CD4-positive, alpha-beta T cell (primary cell): ENCODE data around the gene FRA10AC1. TPM values are rescaled to one million over a fixed set of nuclear protein-coding genes. Genes with fewer than 3 reads are reported as not detected.

ENCODE experiments used
- ATAC-seq: fragments of 200-7000 bp; cut with Tn5 transposase; one replicate; pipeline ENCODE4 v1.10.0; 2022; ENCODE audit warnings: mild to moderate bottlenecking; ENCODE audit not compliant: poor library complexity
- CTCF ChIA-PET: fragments of 350-600 bp; sonication (Branson Sonifier 250); formaldehyde crosslinking; loops from one replicate; lab custom pipeline; 2021; ENCODE audit warnings: antibody characterized with exemption, inconsistent platforms; lab: Charles Lee
- POLR2A ChIA-PET: fragments of 350-600 bp; sonication (Branson Sonifier 250); formaldehyde crosslinking; loops from one replicate; lab custom pipeline; 2021; ENCODE audit warnings: antibody characterized with exemption, inconsistent platforms; lab: Charles Lee
- DNase-seq, 14 experiments: peaks; one replicate each; pipeline ENCODE4 v3.0.0-alpha.2; 2013 to 2020; ENCODE audit warnings: mixed read lengths in 2 of 14
- H3K27ac ChIP-seq, 2 donors: one replicate each; pipeline versions ENCODE4 v1.5.1 to v1.7.0; 2013; ENCODE audit warnings: low read length in 2 of 2, low read depth in 1 of 2, mild to moderate bottlenecking in 1 of 2
- H3K27me3 ChIP-seq, 2 experiments: 1 replicate in 1 of 2; 2 replicates in 1 of 2; pipeline versions ENCODE4 v1.6.1 to v1.7.0; 2013; ENCODE audit warnings: low read length in 2 of 2, control low read depth in 1 of 2, mild to moderate bottlenecking in 1 of 2, moderate library complexity in 1 of 2; ENCODE audit not compliant: insufficient read depth in 2 of 2, control insufficient read depth in 1 of 2
- H3K36me3 ChIP-seq: one replicate; pipeline ENCODE4 v1.6.1; 2013; ENCODE audit warnings: low read length, control low read depth; ENCODE audit not compliant: insufficient read depth
- H3K4me1 ChIP-seq: one replicate; pipeline ENCODE4 v1.6.1; 2013; ENCODE audit warnings: low read length, control low read depth; ENCODE audit not compliant: insufficient read depth
- H3K4me3 ChIP-seq: one replicate; pipeline ENCODE4 v1.5.1; 2013; ENCODE audit warnings: mild to moderate bottlenecking, low read length, moderate library complexity
- H3K9me3 ChIP-seq, 2 experiments: 1 replicate in 1 of 2; 2 replicates in 1 of 2; pipeline versions ENCODE4 v1.6.1 to v1.7.0; 2013; ENCODE audit warnings: low read length in 2 of 2, mild to moderate bottlenecking in 2 of 2, control low read depth in 1 of 2, moderate library complexity in 1 of 2; ENCODE audit not compliant: control insufficient read depth in 1 of 2, insufficient read depth in 1 of 2
- H3K27ac Mint-ChIP-seq: one replicate; pipeline ENCODE4 v1.8.0; 2020; ENCODE audit warnings: mixed read lengths
- H3K27me3 Mint-ChIP-seq: one replicate; pipeline ENCODE4 v1.8.0; 2021; ENCODE audit warnings: mixed read lengths
- H3K36me3 Mint-ChIP-seq: one replicate; pipeline ENCODE4 v1.8.0; 2021; ENCODE audit warnings: low read depth, mixed read lengths
- H3K4me1 Mint-ChIP-seq: one replicate; pipeline ENCODE4 v1.8.0; 2021; ENCODE audit warnings: low read depth, mixed read lengths
- H3K4me3 Mint-ChIP-seq: one replicate; pipeline ENCODE4 v1.8.0; 2020; ENCODE audit warnings: mild to moderate bottlenecking, mixed read lengths
- H3K9me3 Mint-ChIP-seq: one replicate; pipeline ENCODE4 v1.8.0; 2020; ENCODE audit warnings: mixed read lengths
- intact Hi-C, 2 experiments: fragments of 100-400 bp; cut with DNase I in 1 of 2; cut with micrococcal nuclease in 1 of 2; formaldehyde crosslinking; loops; one replicate each; pipeline versions ENCODE4 v1.15.1 to v1.9.0; 2023 to 2025; cut with DNase I, micrococcal nuclease
- total RNA-seq, 174 experiments: library from RNA in 2 of 174; stranded (reverse) in 2 of 174; gene quantifications; one replicate each; pipeline ENCODE4 v1.2.3 and lab custom pipeline; 2021 to 2026
- TF ChIP-seq, protein P1 (sequence below): fragments of 200-600 bp; IDR thresholded peaks from one replicate; pipeline ENCODE4 v1.8.0; 2022; ENCODE audit warnings: antibody characterized with exemption, mild to moderate bottlenecking

The FRA10AC1 gene
- total RNA-seq, 2 experiments from 2014 or later: 10.0 to 10.3 TPM

DNA sequence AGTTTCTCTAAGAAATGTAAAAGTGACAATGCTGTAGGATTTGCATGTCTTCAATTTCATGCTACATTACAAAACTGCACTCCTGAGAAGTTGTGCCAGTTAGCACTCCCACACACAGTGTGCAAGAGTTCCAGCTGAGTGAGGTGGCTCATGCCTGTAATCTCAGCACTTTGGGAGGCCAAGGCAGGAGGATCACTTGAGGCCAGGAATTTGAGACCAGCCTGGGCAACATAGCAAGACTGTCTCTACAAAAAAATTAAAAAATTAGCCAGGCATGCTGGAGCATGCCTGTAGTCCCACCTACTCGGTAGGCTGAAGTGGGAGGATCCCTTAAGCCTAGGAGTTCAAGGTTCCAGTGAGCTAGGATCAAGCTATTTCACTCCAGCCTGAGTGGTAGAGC lies 44.6 kb downstream of the FRA10AC1 start:
- Histone ChIP-seq H3K27ac (no peak overlapping the region), H3K4me3 (no peak overlapping the region), H3K27me3 (no peaks in the 10 kb centered on the region), H3K9me3 (no peaks in the 10 kb centered on the region), H3K4me1 (no peaks in the 10 kb centered on the region), H3K36me3 (peaks cover 12% of the 10 kb centered on the region)
- H3K27ac Mint-ChIP-seq: no peak overlapping the region
- no peaks in the 10 kb centered on the region for H3K4me1 Mint-ChIP-seq
- no peaks in the 10 kb centered on the region for H3K27me3 Mint-ChIP-seq
- no peak overlapping the region for H3K4me3 Mint-ChIP-seq
- POLR2A ChIA-PET: no interaction called here
- DNase-seq (no peak), ATAC-seq (no peak)
- peaks cover 29% of the 10 kb centered on the region for H3K36me3 Mint-ChIP-seq
- TF ChIP-seq, protein P1, sequence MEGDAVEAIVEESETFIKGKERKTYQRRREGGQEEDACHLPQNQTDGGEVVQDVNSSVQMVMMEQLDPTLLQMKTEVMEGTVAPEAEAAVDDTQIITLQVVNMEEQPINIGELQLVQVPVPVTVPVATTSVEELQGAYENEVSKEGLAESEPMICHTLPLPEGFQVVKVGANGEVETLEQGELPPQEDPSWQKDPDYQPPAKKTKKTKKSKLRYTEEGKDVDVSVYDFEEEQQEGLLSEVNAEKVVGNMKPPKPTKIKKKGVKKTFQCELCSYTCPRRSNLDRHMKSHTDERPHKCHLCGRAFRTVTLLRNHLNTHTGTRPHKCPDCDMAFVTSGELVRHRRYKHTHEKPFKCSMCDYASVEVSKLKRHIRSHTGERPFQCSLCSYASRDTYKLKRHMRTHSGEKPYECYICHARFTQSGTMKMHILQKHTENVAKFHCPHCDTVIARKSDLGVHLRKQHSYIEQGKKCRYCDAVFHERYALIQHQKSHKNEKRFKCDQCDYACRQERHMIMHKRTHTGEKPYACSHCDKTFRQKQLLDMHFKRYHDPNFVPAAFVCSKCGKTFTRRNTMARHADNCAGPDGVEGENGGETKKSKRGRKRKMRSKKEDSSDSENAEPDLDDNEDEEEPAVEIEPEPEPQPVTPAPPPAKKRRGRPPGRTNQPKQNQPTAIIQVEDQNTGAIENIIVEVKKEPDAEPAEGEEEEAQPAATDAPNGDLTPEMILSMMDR: no peak
- CTCF ChIA-PET: no interaction called here
- intact Hi-C loops: no loop called here
- H3K9me3 Mint-ChIP-seq: no peaks in the 10 kb centered on the region

DNA sequence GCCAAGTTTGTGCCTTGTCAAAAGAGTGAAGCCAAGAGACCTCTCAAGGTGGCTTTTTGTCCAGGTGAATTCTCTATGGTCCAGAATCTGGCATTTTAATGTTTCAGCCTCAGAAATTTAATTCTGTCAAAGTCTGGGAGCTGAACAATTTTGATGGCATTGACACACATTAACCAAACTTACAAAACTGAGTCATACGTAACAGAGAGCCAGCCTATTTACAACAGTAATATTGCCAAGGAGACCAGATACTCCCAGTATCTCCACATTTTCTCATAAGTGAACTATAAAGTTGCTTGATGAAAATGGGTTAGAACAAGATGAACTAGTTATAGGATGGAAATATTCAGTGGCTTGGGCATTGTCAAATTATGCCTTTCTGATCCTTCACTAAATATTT lies 46.2 kb downstream of the FRA10AC1 start:
- Mint-ChIP-seq H3K27me3 (no peaks in the 10 kb centered on the region), H3K36me3 (peaks cover 19% of the 10 kb centered on the region), H3K4me3 (no peak overlapping the region), H3K9me3 (no peaks in the 10 kb centered on the region), H3K27ac (no peak overlapping the region), H3K4me1 (no peaks in the 10 kb centered on the region)
- H3K27me3 ChIP-seq: no peaks in the 10 kb centered on the region
- ChIA-PET CTCF (no interaction called here), POLR2A (no interaction called here)
- no peaks in the 10 kb centered on the region for H3K9me3 ChIP-seq
- H3K27ac ChIP-seq: no peak overlapping the region
- TF ChIP-seq, protein P1: no peak
- no peaks in the 10 kb centered on the region for H3K4me1 ChIP-seq
- peaks cover 7% of the 10 kb centered on the region for H3K36me3 ChIP-seq
- intact Hi-C loops: no loop called here
- ATAC-seq (no peak), DNase-seq (no peak)
- no peak overlapping the region for H3K4me3 ChIP-seq

DNA sequence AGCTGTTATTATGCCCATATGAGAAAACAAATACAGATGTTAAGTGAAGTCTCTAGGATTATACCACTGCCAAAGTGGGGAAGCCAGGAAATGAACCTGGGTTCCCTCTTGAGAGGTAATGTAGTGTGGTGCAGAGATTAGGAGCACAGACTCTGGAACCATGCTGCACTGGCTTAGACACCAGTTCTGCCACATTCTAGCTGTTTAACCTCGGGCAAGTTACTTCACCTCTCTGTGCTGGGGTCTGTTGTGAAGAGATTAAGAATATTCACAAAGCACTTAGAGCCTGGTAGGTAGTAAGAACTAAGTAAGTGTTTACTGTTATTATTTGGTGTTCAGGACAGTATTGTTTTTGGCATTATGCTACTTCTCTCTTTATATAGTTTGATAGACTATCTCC lies 48.2 kb downstream of the FRA10AC1 start:
- Histone ChIP-seq H3K36me3 (no peaks in the 10 kb centered on the region), H3K27me3 (no peaks in the 10 kb centered on the region), H3K4me3 (no peak overlapping the region), H3K4me1 (no peaks in the 10 kb centered on the region), H3K27ac (no peak overlapping the region), H3K9me3 (no peaks in the 10 kb centered on the region)
- H3K4me3 Mint-ChIP-seq: no peak overlapping the region
- H3K4me1 Mint-ChIP-seq: no peaks in the 10 kb centered on the region
- ChIA-PET POLR2A (no interaction called here), CTCF (interaction anchor here (0.7 kb wide), 1 partner anchor 773 kb away, joined by 3 read pairs; no protein-coding TSS in a partner anchor)
- intact Hi-C loops: no loop called here
- TF ChIP-seq, protein P1: no peak
- no peak overlapping the region for H3K27ac Mint-ChIP-seq
- H3K27me3 Mint-ChIP-seq: no peaks in the 10 kb centered on the region
- no peak for ATAC-seq
- DNase-seq: no peak
- no peaks in the 10 kb centered on the region for H3K9me3 Mint-ChIP-seq
- no peaks in the 10 kb centered on the region for H3K36me3 Mint-ChIP-seq
